Measurements from ENCODE around the gene CDKN2A.

DNA sequence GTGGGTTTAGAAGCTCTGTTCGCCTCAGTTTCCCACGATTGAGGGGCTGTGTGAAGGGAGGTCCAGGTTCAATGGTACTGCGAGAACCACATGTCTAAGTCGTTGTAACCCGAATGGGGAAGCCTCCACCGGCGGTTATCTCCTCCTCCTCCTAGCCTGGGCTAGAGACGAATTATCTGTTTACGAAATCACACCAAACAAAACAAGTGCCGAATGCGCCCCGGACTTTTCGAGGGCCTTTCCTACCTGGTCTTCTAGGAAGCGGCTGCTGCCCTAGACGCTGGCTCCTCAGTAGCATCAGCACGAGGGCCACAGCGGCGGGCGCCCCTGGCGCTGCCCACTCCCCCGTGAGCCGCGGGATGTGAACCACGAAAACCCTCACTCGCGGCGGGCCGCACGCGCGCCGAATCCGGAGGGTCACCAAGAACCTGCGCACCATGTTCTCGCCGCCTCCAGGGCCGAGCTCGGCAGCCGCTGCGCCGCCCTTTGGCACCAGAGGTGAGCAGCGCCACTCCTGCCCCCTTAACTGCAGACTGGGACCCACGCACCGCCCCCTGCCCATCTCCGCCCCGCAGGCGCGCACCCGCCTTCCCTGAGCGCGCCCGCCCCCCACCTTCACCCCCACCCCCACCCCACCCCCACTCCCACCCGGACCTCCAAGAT, at the start of gene CDKN2A:
- TF ChIP-seq, protein P1, sequence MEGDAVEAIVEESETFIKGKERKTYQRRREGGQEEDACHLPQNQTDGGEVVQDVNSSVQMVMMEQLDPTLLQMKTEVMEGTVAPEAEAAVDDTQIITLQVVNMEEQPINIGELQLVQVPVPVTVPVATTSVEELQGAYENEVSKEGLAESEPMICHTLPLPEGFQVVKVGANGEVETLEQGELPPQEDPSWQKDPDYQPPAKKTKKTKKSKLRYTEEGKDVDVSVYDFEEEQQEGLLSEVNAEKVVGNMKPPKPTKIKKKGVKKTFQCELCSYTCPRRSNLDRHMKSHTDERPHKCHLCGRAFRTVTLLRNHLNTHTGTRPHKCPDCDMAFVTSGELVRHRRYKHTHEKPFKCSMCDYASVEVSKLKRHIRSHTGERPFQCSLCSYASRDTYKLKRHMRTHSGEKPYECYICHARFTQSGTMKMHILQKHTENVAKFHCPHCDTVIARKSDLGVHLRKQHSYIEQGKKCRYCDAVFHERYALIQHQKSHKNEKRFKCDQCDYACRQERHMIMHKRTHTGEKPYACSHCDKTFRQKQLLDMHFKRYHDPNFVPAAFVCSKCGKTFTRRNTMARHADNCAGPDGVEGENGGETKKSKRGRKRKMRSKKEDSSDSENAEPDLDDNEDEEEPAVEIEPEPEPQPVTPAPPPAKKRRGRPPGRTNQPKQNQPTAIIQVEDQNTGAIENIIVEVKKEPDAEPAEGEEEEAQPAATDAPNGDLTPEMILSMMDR (IDR thresholded peaks at IDR 0.05) = no peak
- no peak for TF ChIP-seq POLR2A (IDR thresholded peaks at IDR 0.05)
